ENCODE data around the gene MAPK8IP3. TPM values are rescaled to one million over a fixed set of nuclear protein-coding genes. Genes with fewer than 3 reads are reported as not detected.
A peak's percentile ranks its signal among the peaks of the same experiment; 100 is the strongest.

MAPK8IP3 gene
- total and polyA plus RNA-seq, 5 experiments from 2014 or later: 0.87 to 342 (median 2.8) TPM

- DNase-seq: no peak
Observed at GRCh38 chr16:1746693-1747195, 40.7 kb downstream of the MAPK8IP3 start.

DNA sequence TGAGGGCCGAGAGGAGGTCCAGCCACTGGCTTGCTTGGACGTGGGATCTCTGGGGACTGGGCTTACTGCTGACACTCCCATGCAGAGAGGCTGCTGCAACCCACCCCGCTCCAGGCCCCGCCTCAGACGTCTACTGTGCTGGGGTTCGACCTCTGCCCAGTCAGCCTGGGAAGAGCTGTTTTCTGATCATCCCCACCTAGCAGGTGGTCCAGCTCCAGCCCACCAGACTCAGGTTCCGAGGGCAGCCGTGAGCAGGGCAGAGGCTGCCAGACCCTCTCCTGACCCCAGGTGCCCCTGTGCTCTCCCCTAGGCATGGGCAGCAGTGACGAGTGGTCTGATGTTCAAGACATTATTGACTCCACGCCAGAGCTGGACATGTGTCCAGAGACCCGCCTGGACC, 41.9 kb downstream of the MAPK8IP3 start:
- POLR2A ChIA-PET: no interaction called here
- ATAC-seq (no peak), DNase-seq (no peak)
- Mint-ChIP-seq H3K4me1 (no peaks in the 10 kb centered on the region), H3K27me3 (no peaks in the 10 kb centered on the region), H3K36me3 (peaks cover 0 to 60% (median 2%) of the 10 kb centered on the region in 3 donors), H3K4me3 (no peak overlapping the region), H3K27ac (no peak overlapping the region), H3K9me3 (no peaks in the 10 kb centered on the region)

More at GRCh38 chr16:1746693-1747195, 40.7 kb downstream of the MAPK8IP3 start:
- Mint-ChIP-seq H3K36me3 (peaks cover 0 to 48% (median 2%) of the 10 kb centered on the region in 3 donors), H3K4me3 (no peak overlapping the region), H3K27me3 (no peaks in the 10 kb centered on the region), H3K27ac (no peak overlapping the region), H3K4me1 (no peaks in the 10 kb centered on the region), H3K9me3 (no peaks in the 10 kb centered on the region)
- ATAC-seq: no peak
- POLR2A ChIA-PET: interaction anchor here (1.3 kb wide), 1 partner anchor 8 kb away, joined by 6 read pairs; no protein-coding TSS in a partner anchor

GRCh38 chr16:1749152-1750117, 43.4 kb downstream of the MAPK8IP3 start:
- Mint-ChIP-seq H3K27me3 (no peaks in the 10 kb centered on the region), H3K27ac (peak overlapping the region in 2 of 10 donors; percentile 49 to 51), H3K9me3 (no peaks in the 10 kb centered on the region), H3K4me1 (no peaks in the 10 kb centered on the region), H3K36me3 (peaks cover 0 to 69% (median 4%) of the 10 kb centered on the region in 3 donors), H3K4me3 (no peak overlapping the region)
- ATAC-seq: no peak
- POLR2A ChIA-PET: interaction anchor here (0.7 kb wide), 1 partner anchor 23 kb away, joined by 3 read pairs; the partner anchor contains the start of gene MRPS34
- no peak for DNase-seq

DNA sequence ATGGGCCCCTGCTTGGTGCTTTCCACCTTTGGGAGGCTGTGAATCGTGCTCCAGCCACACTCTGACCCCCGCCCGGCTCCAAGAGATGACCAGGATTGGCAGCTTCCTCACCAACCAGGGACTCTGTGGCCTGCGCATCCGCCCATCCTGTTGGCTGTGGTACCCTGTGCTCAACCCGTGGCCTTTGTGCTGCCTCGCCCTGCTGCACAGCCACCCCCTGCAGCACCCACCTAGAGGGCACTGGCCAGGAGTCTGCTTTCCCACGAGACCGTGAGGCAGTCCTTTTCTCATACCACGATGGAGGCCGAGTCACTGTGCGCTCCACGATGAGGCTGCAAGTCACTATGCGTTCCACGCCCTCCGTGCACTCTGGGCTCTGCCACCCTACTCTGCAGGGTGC, 46.0 kb downstream of the MAPK8IP3 start:
- ATAC-seq: no peak
- Mint-ChIP-seq H3K9me3 (no peaks in the 10 kb centered on the region), H3K27ac (no peak overlapping the region), H3K4me3 (no peak overlapping the region), H3K36me3 (peaks cover 0 to 73% (median 9%) of the 10 kb centered on the region in 3 donors), H3K27me3 (no peaks in the 10 kb centered on the region), H3K4me1 (peaks cover 2 to 5% (median 4%) of the 10 kb centered on the region in 4 donors)
- POLR2A ChIA-PET: no interaction called here
- no peak for DNase-seq

DNA sequence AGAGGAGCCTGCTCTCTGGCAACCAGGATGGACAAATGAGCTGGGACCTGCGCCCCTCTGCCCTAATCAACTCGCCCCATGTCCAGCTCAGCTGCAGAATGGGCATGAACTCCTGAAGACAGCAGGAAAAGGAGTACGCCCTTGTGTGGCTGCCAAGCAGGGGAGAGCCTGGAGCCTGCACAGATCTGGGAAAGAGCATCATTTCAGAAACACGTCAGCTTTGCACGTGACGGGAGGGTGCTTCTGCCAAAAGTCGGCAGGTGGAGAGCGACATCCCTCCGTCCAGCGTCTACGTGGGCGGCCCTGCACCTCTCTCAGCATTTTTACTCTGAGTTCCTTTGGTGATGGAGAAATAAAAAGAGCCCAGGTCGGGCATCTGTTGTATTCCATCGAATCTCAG, 46.9 kb downstream of the MAPK8IP3 start:
- H3K36me3 Mint-ChIP-seq: peaks cover 0 to 66% (median 7%) of the 10 kb centered on the region in 3 donors
- peaks cover 2 to 14% (median 10%) of the 10 kb centered on the region in 4 donors for H3K4me1 Mint-ChIP-seq
- no peak overlapping the region for H3K27ac Mint-ChIP-seq
- no peaks in the 10 kb centered on the region for H3K27me3 Mint-ChIP-seq
- no peaks in the 10 kb centered on the region for H3K9me3 Mint-ChIP-seq
- POLR2A ChIA-PET: interaction anchor here (0.7 to 0.8 kb wide), 2 partner anchors 46 to 488 kb away, joined by 3 to 4 read pairs; no protein-coding TSS in a partner anchor
- no peak overlapping the region for H3K4me3 Mint-ChIP-seq
- DNase-seq (no peak), ATAC-seq (no peak)

GRCh38 chr16:1754204-1754603, 48.2 kb downstream of the MAPK8IP3 start:
- POLR2A ChIA-PET: interaction anchor here (0.7 to 1.6 kb wide), 4 partner anchors 8 to 31 kb away, joined by 3 to 6 read pairs (median 4); no protein-coding TSS in a partner anchor
- Mint-ChIP-seq H3K4me1 (peaks cover 4 to 15% (median 10%) of the 10 kb centered on the region in 4 donors), H3K4me3 (no peak overlapping the region), H3K9me3 (no peaks in the 10 kb centered on the region), H3K36me3 (peaks cover 0 to 56% (median 7%) of the 10 kb centered on the region in 3 donors), H3K27me3 (no peaks in the 10 kb centered on the region), H3K27ac (peak overlapping the region in 1 of 10 donors; percentile 67)
- DNase-seq: no peak
- no peak for ATAC-seq

DNA sequence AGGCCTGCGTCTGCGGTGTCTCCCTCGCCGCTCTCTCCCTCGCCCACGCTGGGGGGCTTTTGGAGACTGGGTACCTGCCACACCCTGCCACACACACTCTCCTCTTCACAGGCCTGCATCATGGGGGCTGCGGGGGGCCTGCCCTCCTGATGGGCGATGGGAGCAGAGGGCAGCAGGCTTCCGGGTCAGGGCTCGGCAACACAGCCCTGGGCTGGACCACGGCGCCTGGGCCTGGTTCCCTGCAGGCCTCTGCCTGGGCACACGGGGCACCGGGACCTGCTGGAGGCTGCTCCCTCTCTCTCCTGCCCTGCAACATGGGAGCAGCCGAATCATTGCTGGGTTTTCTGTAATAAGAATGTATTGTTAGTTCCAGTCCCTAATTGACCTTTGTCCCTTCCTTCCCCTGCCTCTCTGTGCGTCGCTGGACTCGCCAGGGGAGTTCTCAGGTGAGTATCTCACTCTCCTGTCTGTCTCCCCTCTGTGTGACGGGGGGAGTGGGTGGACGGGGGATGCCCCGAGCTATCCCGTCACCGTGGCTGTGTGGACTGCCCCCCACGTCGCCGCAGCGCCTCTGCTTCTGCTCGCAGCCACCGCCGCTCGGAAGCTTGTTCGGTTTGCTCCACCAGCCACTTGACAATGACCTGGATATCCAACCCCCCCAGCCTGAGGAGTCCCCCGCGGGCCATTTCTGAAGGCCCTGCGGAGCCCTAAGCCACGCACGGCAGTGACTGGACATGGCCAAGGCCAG, 51.9 kb downstream of the MAPK8IP3 start:
- H3K9me3 Mint-ChIP-seq: no peaks in the 10 kb centered on the region

GRCh38 chr16:1758923-1759322, 52.9 kb downstream of the MAPK8IP3 start:
- POLR2A ChIA-PET: interaction anchor here (1.1 kb wide), 1 partner anchor 53 kb away, joined by 5 read pairs; the partner anchor contains the start of gene MAPK8IP3
- DNase-seq (no peak), ATAC-seq (no peak)
- H3K4me3 Mint-ChIP-seq: no peak overlapping the region
- H3K4me1 Mint-ChIP-seq: peaks cover 4 to 15% (median 10%) of the 10 kb centered on the region in 4 donors
- H3K27me3 Mint-ChIP-seq: no peaks in the 10 kb centered on the region
- peak overlapping the region in 2 of 10 donors; percentile 18 to 72 for H3K27ac Mint-ChIP-seq
- no peaks in the 10 kb centered on the region for H3K9me3 Mint-ChIP-seq
- H3K36me3 Mint-ChIP-seq: peaks cover 0 to 41% (median 9%) of the 10 kb centered on the region in 3 donors

More for the DNA sequence above, 51.9 kb downstream of the MAPK8IP3 start:
- DNase-seq: peak in 1 of 10 donors; percentile 16
- no peak for ATAC-seq
- POLR2A ChIA-PET: interaction anchor here (1.1 kb wide), 1 partner anchor 52 kb away, joined by 5 read pairs; the partner anchor contains the start of gene MAPK8IP3
- H3K27ac Mint-ChIP-seq: peak overlapping the region in 2 of 10 donors; percentile 22 to 55
- H3K4me1 Mint-ChIP-seq: peaks cover 4 to 15% (median 10%) of the 10 kb centered on the region in 4 donors
- H3K36me3 Mint-ChIP-seq: peaks cover 0 to 50% (median 9%) of the 10 kb centered on the region in 3 donors
- H3K27me3 Mint-ChIP-seq: no peaks in the 10 kb centered on the region
- peak overlapping the region in 2 of 10 donors; percentile 7 to 22 for H3K4me3 Mint-ChIP-seq

GRCh38 chr16:1759511-1759910, 53.5 kb downstream of the MAPK8IP3 start:
- POLR2A ChIA-PET: no interaction called here
- ATAC-seq (no peak), DNase-seq (no peak)
- H3K4me1 Mint-ChIP-seq: peaks cover 4 to 15% (median 10%) of the 10 kb centered on the region in 4 donors
- H3K9me3 Mint-ChIP-seq: no peaks in the 10 kb centered on the region
- no peak overlapping the region for H3K27ac Mint-ChIP-seq
- H3K36me3 Mint-ChIP-seq: peaks cover 0 to 35% (median 6%) of the 10 kb centered on the region in 3 donors
- H3K4me3 Mint-ChIP-seq: no peak overlapping the region
- no peaks in the 10 kb centered on the region for H3K27me3 Mint-ChIP-seq

- Mint-ChIP-seq H3K4me1 (peaks cover 4 to 15% (median 10%) of the 10 kb centered on the region in 4 donors), H3K9me3 (no peaks in the 10 kb centered on the region), H3K27me3 (no peaks in the 10 kb centered on the region), H3K27ac (peak overlapping the region in 2 of 10 donors; percentile 24 to 32), H3K4me3 (no peak overlapping the region), H3K36me3 (peaks cover 0 to 25% (median 4%) of the 10 kb centered on the region in 3 donors)
- ATAC-seq: no peak
- POLR2A ChIA-PET: interaction anchor here (1.0 kb wide), 1 partner anchor 13 kb away, joined by 3 read pairs; no protein-coding TSS in a partner anchor
- no peak for DNase-seq
Observed at GRCh38 chr16:1760911-1761310, 54.9 kb downstream of the MAPK8IP3 start.

DNA sequence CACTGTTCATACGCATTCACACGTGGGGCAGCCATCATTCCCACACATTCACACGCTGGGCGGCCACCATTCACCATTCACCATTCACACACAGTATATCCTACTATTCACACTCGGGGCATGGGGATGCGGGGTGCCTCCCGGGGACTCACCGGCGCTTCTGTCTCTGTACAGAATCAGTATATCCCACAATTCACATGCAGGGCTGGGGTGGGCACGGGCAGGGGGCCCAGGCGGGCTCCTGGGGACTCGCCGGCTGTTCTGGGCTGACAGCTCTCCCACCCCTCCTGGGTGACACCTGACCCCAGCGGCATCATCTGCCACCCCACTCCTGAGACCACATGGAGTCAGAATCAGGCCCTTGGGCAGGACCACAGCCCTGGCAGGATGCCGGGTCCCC, 55.8 kb downstream of the MAPK8IP3 start:
- POLR2A ChIA-PET: no interaction called here
- H3K27ac Mint-ChIP-seq: peak overlapping the region in 1 of 10 donors; percentile 27
- peaks cover 0 to 23% (median 2%) of the 10 kb centered on the region in 3 donors for H3K36me3 Mint-ChIP-seq
- H3K27me3 Mint-ChIP-seq: no peaks in the 10 kb centered on the region
- H3K4me3 Mint-ChIP-seq: no peak overlapping the region
- DNase-seq (no peak), ATAC-seq (no peak)
- no peaks in the 10 kb centered on the region for H3K9me3 Mint-ChIP-seq
- peaks cover 2 to 12% (median 8%) of the 10 kb centered on the region in 4 donors for H3K4me1 Mint-ChIP-seq

All from naive thymus-derived CD8-positive, alpha-beta T cell (primary cell).